ENCODE data around the gene MMP24. TPM values are rescaled to one million over a fixed set of nuclear protein-coding genes. Genes with fewer than 3 reads are reported as not detected.

MMP24 gene
- total RNA-seq, 1 donor from 2014 or later, result 13.0 TPM

DNA sequence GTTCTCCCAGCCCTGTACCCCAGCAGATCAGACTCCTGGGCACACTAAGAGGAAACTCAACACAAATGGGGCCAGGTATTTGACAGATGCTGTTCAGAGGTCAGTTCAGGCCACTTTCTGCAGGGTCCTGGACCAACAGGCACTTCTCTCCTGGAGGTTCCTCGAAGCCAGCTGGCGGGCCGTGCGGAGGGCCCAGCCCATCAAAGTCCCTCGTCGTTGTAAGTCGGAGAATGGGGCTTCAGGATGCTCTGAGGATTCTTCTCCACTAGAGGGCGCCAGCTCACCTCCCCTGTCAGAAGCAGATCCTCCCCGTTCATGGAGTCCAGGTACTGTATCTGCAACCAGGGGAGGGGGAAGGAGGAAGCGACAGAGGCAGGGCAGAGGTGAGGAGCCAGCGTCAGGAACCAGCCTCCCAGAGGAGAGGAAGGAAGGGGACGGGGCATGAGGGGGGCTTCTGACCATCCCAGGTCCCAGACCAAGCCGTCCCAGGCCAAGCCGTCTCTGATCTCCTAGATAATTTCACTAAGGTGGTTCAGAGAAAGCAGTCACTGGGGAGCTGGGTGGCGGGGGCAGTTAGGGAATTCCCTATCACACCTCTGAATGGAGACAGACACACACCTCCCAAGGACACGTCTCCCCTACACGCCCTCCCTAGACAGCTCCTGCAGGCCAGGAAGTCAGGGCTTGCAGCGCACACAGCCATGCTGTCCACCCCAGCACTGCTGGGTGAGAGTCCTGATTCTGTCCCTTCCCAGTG lies 77.4 kb downstream of the MMP24 start:
- ATAC-seq (peak; percentile 87), DNase-seq (peak; percentile 76)
- Histone ChIP-seq H3K4me1 (no peaks in the 10 kb centered on the region), H3K36me3 (peaks cover 6% of the 10 kb centered on the region), H3K27me3 (no peaks in the 10 kb centered on the region), H3K9me3 (no peaks in the 10 kb centered on the region), H3K4me3 (no peak overlapping the region), H3K27ac (no peak overlapping the region)
- TF ChIP-seq, protein P1, sequence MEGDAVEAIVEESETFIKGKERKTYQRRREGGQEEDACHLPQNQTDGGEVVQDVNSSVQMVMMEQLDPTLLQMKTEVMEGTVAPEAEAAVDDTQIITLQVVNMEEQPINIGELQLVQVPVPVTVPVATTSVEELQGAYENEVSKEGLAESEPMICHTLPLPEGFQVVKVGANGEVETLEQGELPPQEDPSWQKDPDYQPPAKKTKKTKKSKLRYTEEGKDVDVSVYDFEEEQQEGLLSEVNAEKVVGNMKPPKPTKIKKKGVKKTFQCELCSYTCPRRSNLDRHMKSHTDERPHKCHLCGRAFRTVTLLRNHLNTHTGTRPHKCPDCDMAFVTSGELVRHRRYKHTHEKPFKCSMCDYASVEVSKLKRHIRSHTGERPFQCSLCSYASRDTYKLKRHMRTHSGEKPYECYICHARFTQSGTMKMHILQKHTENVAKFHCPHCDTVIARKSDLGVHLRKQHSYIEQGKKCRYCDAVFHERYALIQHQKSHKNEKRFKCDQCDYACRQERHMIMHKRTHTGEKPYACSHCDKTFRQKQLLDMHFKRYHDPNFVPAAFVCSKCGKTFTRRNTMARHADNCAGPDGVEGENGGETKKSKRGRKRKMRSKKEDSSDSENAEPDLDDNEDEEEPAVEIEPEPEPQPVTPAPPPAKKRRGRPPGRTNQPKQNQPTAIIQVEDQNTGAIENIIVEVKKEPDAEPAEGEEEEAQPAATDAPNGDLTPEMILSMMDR (IDR thresholded peaks at IDR 0.05), result peak; percentile 94
- intact Hi-C loops (cut with DNase I), result loop anchor here (5.0 kb wide), 1 partner anchor 138 kb away; no protein-coding TSS in a partner anchor

DNA sequence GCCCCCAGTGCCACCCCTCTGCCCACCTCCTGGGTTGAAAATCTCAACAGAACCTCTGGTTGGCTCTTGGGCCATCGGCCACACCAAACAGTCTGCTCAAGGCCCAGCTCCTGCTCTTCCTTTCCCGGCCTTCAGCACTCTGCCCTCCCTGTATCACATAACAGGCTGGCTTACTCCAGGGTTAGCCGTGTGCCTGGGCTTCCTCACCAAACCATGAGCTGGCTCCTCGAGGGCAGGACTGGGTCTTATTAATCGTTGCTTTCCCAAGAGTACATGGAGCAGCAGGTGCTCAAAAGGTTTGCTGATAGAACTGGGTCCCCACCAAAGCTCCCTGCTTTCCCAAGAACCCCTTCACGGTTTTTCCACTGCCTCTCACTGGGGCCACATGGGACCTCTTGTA lies 78.5 kb downstream of the MMP24 start:
- DNase-seq (peak; percentile 34), ATAC-seq (no peak)

DNA sequence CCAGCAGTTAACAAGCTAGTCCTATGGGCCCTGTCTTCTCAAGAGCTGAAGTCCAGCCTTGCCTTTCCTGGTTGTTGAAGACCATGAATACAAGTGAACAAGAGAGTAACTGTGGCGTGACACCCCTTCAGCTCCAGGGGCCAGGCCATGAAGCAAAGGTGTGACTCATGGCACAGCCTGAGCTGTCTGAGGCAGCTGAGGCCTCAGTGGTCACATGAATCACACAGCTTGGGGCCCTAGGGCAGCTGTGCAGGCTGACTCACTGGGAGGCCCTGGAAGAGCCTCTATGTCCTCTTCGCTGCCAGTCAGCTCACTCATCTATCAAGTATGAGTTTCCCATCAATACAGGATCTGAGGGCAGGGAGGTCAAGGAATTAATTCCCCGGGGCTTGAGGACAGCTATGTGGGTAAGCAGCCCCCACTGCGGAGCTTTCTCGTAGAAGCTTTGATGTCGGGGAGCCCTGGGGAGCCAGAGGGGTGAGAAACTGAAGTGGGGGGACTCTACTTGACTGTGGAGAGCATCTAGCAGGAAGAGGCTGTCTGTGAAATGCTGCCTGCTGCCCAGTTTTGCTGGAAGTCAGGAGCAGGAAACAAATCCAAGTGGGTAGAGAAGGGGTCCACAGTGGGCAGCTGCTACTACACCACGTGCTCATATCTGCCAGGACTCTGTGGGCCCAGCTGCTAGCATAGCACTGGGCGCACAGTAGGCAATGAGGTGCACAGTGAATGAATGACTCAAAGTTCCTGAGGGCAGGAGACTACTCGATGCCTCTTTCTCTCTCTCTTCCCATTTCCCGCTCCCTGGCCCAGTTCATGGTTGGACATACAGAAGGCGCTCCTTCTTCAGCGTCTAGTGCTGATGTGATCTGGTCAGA lies 79.4 kb downstream of the MMP24 start:
- Histone ChIP-seq H3K36me3 (peaks cover 6% of the 10 kb centered on the region), H3K4me3 (no peak overlapping the region), H3K4me1 (no peaks in the 10 kb centered on the region), H3K27ac (peak overlapping the region; percentile 17), H3K27me3 (no peaks in the 10 kb centered on the region), H3K9me3 (no peaks in the 10 kb centered on the region)
- ATAC-seq (peak; percentile 6), DNase-seq (peak; percentile 63)
- intact Hi-C loops (cut with DNase I), result no loop called here
- TF ChIP-seq, protein P1 (IDR thresholded peaks at IDR 0.05), result no peak

More for the DNA sequence above, 78.5 kb downstream of the MMP24 start:
- H3K27ac ChIP-seq, result no peak overlapping the region
- H3K36me3 ChIP-seq, result peaks cover 6% of the 10 kb centered on the region
- no peaks in the 10 kb centered on the region for H3K9me3 ChIP-seq
- TF ChIP-seq, protein P1 (IDR thresholded peaks at IDR 0.05), result no peak
- intact Hi-C loops (cut with DNase I), result loop anchor here (5.0 kb wide), 1 partner anchor 137 kb away; no protein-coding TSS in a partner anchor
- H3K27me3 ChIP-seq, result no peaks in the 10 kb centered on the region
- no peak overlapping the region for H3K4me3 ChIP-seq
- H3K4me1 ChIP-seq, result no peaks in the 10 kb centered on the region

DNA sequence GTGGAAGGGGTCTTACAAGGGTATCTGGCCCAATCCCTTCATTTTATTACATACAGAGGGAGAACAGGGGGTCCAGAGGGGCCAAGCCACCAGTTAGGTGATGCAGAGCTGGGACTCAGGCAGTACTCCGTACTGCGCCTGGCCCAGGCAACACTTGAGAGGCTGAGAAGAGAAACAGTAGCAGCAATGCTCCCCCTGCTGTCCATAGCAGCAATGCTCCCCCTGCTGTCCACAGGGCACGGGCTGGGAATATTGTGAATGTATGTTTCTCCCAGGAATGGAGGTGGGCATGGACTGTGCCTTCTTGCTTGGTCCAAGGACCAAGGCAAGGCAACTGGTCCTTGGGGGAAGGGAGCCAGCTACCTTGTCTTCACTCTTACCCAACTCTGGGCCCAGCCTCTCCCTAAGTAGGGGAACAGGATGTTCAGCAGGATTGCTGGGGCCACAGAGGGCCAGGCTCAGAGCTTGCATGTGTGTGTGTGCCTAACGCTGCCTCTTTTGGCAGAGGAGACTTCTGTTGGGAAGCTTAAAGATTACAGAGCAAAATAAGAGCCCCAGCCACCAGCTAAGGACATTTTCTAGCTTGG lies 80.5 kb downstream of the MMP24 start:
- DNase-seq (no peak), ATAC-seq (peak; percentile 77)
- TF ChIP-seq, protein P1 (IDR thresholded peaks at IDR 0.05), result peak; percentile 63
- no peaks in the 10 kb centered on the region for H3K9me3 ChIP-seq
- H3K4me3 ChIP-seq, result no peak overlapping the region
- intact Hi-C loops (cut with DNase I), result no loop called here
- peaks cover 6% of the 10 kb centered on the region for H3K36me3 ChIP-seq
- no peaks in the 10 kb centered on the region for H3K4me1 ChIP-seq
- H3K27ac ChIP-seq, result peak overlapping the region; percentile 36
- no peaks in the 10 kb centered on the region for H3K27me3 ChIP-seq

All from upper lobe of right lung (tissue), 1 donor.